ENCODE measurements around the gene CPSF3.

DNA sequence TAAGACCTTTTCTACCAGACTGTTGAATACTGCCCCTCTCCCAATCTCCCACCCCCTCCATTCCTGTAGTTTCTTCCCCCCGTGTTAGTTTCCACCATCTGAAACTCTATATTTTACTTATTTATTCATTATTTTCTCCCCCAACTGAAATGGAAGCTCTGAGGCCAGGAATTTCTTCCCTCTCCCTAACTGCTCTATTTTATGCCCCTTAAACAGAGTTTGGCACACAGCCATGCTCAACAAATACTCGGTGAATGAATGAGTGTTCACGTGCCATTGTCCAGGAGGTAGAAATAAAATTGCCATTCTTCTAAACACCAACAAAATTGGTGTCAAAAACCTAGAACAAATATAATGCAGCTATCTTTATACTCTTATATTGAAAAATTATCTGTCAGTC is 5.7 kb upstream of the CPSF3 start:
- TF ChIP-seq EZH2 (IDR thresholded peaks at IDR 0.05) (no peak), CTCF (IDR thresholded peaks at IDR 0.05) (no peak), EZH2phosphoT487 (IDR thresholded peaks at IDR 0.05) (no peak)
